GM10847 (cell line): ENCODE data around the gene MYRIP.

ENCODE experiments used
- POLR2A ChIP-seq: IDR thresholded peaks from 2 replicates; pipeline ENCODE4 v1.6.1; 2011; ENCODE audit not compliant: insufficient read length; ENCODE audit errors: extremely low read depth

The MYRIP gene

GRCh38 chr3:40226636-40227035 is 417.2 kb downstream of the MYRIP start:
- no peak for TF ChIP-seq POLR2A

GRCh38 chr3:40228792-40229350 is 419.5 kb downstream of the MYRIP start:
- no peak for TF ChIP-seq POLR2A

DNA sequence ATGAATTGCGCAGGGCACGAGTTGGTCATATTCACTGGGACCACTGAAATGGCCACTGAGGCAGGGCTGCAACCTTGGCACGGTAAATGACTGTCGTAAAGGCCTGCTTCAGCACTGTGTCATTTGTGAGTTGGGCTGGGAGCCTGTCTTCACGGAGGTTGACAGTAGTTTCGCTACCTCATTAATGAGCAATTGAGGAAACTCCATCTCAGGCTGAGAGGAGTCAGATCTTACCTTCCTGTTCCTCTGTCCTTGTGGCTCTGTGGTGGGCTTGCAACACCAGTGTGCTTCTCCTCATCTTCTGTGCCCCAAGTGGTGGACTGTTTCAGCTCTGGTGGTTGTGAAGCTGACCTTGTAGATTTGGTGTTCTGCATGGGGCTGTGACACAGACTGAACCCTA is 420.0 kb downstream of the MYRIP start:
- no peak for TF ChIP-seq POLR2A

- no peak for TF ChIP-seq POLR2A
Measured at GRCh38 chr3:40229963-40230362, 420.6 kb downstream of the MYRIP start.

GRCh38 chr3:40230382-40230781 is 421.0 kb downstream of the MYRIP start:
- TF ChIP-seq POLR2A, result no peak

GRCh38 chr3:40232626-40233025 is 423.2 kb downstream of the MYRIP start:
- no peak for TF ChIP-seq POLR2A

GRCh38 chr3:40237159-40237558 is 427.8 kb downstream of the MYRIP start:
- TF ChIP-seq POLR2A, result no peak

- no peak for TF ChIP-seq POLR2A
Measured at GRCh38 chr3:40237889-40238571, 428.6 kb downstream of the MYRIP start.

- TF ChIP-seq POLR2A, result no peak
Measured at GRCh38 chr3:40240921-40241320, 431.5 kb downstream of the MYRIP start.

- TF ChIP-seq POLR2A, result no peak
Measured at GRCh38 chr3:40242216-40242615, 432.8 kb downstream of the MYRIP start.

DNA sequence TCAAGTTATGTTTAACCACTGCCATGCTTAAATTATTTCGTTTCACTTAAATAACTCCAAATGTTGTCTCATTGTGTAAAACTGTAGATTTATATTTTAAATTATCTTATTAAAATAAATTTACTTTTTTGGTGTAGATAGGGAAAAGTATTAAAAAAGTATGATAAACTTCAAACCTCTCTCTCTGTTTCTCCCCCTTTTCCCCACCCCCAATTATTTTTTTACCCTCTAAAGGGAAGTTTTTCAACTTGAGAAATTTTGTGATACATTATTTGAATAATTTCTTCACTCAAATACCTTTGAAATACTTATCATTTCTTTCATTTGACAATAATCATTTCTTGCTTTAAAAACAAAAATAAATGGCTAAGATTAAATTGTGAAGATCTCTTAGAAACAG is 433.2 kb downstream of the MYRIP start:
- TF ChIP-seq POLR2A, result no peak

DNA sequence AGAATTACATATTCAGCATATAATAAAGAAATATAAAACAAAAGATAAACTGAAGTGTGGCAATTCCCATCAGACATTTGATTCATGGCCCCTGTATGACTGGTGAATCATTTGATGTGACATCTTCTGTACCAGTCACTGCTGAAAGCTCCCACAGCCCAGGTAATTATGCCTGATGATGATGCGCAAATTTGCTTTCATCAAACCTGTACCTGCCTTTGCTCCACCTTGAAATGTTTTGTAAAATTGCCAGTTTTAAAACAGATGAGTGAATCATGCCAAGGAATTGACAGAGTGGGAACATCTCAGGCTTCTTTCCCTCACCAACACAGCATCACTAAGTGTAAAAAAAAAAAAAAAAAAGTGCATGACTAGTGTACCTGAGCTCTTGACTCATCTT is 433.6 kb downstream of the MYRIP start:
- TF ChIP-seq POLR2A, result no peak

DNA sequence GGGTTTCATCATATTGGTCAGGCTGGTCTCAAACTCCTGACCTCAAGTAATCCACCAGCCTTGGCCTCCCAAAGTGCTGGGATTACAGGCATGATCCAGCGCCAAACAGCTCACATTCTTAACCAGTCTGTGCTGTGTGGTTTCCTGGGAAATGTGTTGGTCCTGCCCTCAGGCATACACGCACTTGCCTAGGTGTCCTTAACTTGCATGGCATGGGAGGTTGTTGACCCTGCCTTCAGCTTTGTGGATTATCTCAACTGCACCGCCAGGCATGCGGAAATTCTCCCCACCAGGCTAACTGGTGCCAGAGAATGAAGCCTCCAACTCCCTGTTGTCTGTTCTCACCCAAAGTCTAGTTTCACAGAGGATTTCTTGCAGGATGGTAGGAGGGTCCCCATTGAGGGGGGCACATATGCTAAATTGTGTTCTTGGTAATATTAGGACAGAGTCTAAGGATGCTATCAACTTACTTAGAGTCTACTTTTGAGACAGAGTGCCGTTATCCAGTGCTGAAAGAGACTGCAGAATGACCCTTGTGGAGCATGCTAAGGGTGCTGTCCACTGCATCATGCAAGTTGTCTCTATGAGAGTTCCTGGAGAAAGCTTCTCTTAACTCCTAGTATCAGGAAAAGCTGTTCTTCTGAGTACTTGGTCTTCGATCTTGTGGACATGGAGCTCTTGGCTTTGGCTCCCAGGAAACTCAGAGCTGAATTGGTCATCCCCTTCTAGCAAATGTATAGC is 438.5 kb downstream of the MYRIP start:
- no peak for TF ChIP-seq POLR2A

DNA sequence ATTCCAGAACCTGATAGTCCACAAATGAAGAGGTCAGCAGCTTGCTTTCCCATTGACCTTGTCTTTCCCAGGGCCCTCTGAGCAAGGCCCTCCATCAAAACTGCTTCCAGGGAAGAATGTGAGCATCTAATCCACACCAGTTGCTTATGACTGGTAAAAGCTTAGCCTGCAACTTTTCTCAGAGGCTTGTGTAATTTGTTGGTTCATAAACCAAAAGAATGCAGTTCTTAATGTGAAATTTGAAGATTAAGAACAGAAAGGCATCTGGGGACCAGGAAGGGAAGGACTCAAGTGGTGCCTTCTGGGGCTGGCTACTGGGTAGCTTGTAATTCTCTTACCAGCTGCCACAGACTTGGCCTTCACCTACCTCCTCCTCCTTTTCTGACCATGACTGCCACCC is 439.2 kb downstream of the MYRIP start:
- no peak for TF ChIP-seq POLR2A

DNA sequence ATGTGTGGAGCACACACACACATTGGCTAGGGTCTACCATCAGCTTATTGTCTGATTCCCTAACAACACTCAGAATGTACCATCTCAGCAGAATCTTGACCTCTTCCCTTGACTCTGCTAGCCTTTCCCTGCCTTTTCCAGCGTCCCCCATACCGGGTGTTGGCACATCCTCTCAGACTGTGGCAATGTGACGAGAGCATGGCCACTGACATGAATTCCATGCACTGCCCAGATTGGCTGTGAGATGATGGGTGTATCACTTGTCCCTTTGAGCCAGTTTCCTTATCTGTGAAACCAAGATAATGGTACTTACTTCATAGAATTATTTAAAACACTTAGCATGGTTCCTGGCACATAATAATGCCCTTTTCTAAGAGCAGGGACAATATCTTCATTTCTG is 439.8 kb downstream of the MYRIP start:
- TF ChIP-seq POLR2A, result no peak

DNA sequence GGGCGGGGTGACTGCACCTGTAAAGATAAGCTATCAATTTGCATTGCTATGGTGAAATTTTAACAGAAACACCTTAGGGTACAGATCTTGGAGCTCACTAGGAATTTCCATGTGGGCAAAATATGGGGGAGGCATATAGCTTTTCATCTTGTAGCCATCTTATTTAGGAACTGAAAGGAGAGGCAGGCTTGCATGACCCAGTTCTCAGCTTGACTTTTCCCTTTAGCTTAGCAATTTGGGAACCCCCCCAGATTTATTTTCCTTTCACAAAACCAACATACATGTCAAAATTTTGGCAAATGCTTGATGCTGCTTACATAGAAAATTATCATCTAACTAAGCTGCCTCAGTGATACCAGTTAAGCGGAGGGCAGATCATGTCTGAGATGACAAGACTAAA is 445.1 kb downstream of the MYRIP start:
- no peak for TF ChIP-seq POLR2A
